GM12891 (cell line): ENCODE results near the gene ABTB2.

Experiments used
- PAX5 ChIP-seq: IDR thresholded peaks from 2 replicates; pipeline ENCODE4 v1.6.1; 2011; ENCODE audit warnings: low read length, moderate library complexity, mild to moderate bottlenecking; ENCODE audit not compliant: insufficient read depth, severe bottlenecking
- POLR2A ChIP-seq: IDR thresholded peaks from 2 replicates; pipeline ENCODE4 v1.6.1; 2011; ENCODE audit warnings: low read depth, low read length, control low read depth
- POLR2AphosphoS5 ChIP-seq: IDR thresholded peaks from 2 replicates; pipeline ENCODE4 v1.6.1; 2011; ENCODE audit warnings: low read depth, low read length, control low read depth
- POU2F2 ChIP-seq: IDR thresholded peaks from 2 replicates; pipeline ENCODE4 v1.6.1; 2011; ENCODE audit warnings: low read depth, mild to moderate bottlenecking, control low read depth, low read length, moderate library complexity
- SPI1 ChIP-seq: IDR thresholded peaks from 2 replicates; pipeline ENCODE4 v1.6.1; 2011; ENCODE audit warnings: low read depth, low read length, control low read depth
- TAF1 ChIP-seq: IDR thresholded peaks from 2 replicates; pipeline ENCODE4 v1.6.1; 2011; ENCODE audit warnings: low read depth, low read length, control low read depth

- TF ChIP-seq POLR2AphosphoS5 (no peak), PAX5 (no peak), POLR2A (no peak), POU2F2 (no peak), SPI1 (no peak), TAF1 (no peak)
These were observed 1.1 kb upstream of the ABTB2 start for GRCh38 chr11:34358728-34359547.
